Measurements from ENCODE around the gene SH2D2A.

SH2D2A gene

GRCh38 chr1:156847591-156848460 lies 31.2 kb upstream of the SH2D2A start:
- no peak for DNase-seq (ENCODE audit: low read depth)

GRCh38 chr1:156846643-156847042 lies 30.0 kb upstream of the SH2D2A start:
- DNase-seq (ENCODE audit: low read depth): no peak

GRCh38 chr1:156845953-156846545 lies 29.4 kb upstream of the SH2D2A start:
- no peak for DNase-seq (ENCODE audit: low read depth)

- no peak for DNase-seq (ENCODE audit: low read depth)
Observed at GRCh38 chr1:156845055-156845952, 28.7 kb upstream of the SH2D2A start.

GRCh38 chr1:156844638-156845037 lies 28.0 kb upstream of the SH2D2A start:
- no peak for DNase-seq (ENCODE audit: low read depth)

- DNase-seq (ENCODE audit: low read depth): no peak
Observed at GRCh38 chr1:156844102-156844501, 27.5 kb upstream of the SH2D2A start.

- DNase-seq (ENCODE audit: low read depth): no peak
Observed at GRCh38 chr1:156842618-156843300, 26.1 kb upstream of the SH2D2A start.

- no peak for DNase-seq (ENCODE audit: low read depth)
Observed at GRCh38 chr1:156841295-156841855, 24.7 kb upstream of the SH2D2A start.

GRCh38 chr1:156840898-156841279 lies 24.2 kb upstream of the SH2D2A start:
- DNase-seq (ENCODE audit: low read depth): no peak

- no peak for DNase-seq (ENCODE audit: low read depth)
Observed at GRCh38 chr1:156840186-156840897, 23.7 kb upstream of the SH2D2A start.

- DNase-seq (ENCODE audit: low read depth): no peak
Observed at GRCh38 chr1:156839426-156840109, 22.9 kb upstream of the SH2D2A start.

GRCh38 chr1:156838972-156839371 lies 22.3 kb upstream of the SH2D2A start:
- no peak for DNase-seq (ENCODE audit: low read depth)

GRCh38 chr1:156836892-156837291 lies 20.2 kb upstream of the SH2D2A start:
- no peak for DNase-seq (ENCODE audit: low read depth)

- no peak for DNase-seq (ENCODE audit: low read depth)
Observed at GRCh38 chr1:156836041-156836654, 19.5 kb upstream of the SH2D2A start.

GRCh38 chr1:156834322-156834721 lies 17.7 kb upstream of the SH2D2A start:
- no peak for DNase-seq (ENCODE audit: low read depth)

- no peak for DNase-seq (ENCODE audit: low read depth)
Observed at GRCh38 chr1:156833603-156834002, 17.0 kb upstream of the SH2D2A start.

GRCh38 chr1:156832434-156832833 lies 15.8 kb upstream of the SH2D2A start:
- no peak for DNase-seq (ENCODE audit: low read depth)

GRCh38 chr1:156828400-156829124 lies 11.9 kb upstream of the SH2D2A start:
- no peak for DNase-seq (ENCODE audit: low read depth)

- no peak for DNase-seq (ENCODE audit: low read depth)
Observed at GRCh38 chr1:156826630-156827029, 10.0 kb upstream of the SH2D2A start.

All from stimulated activated CD4-positive, alpha-beta T cell treated with anti-CD3 and anti-CD28 coated beads, Interleukin-2, amount 100 ng/mL, for 4 hours (primary cell).